HG03060 (cell line): Measurements from ENCODE around the gene INKA2.

ENCODE experiments used
- ATAC-seq: cut with Tn5 transposase; IDR thresholded peaks from one replicate; pipeline ENCODE4 v1.9.1; 2021; ENCODE audit warnings: low read depth, moderate number of reproducible peaks; ENCODE audit not compliant: unreplicated experiment

INKA2 gene

GRCh38 chr1:111739194-111739924 lies at the start of gene INKA2:
Gene INKA2 (minus strand): TSS chr1:111739395. CDS start chr1:111739242, 153 bp downstream.
- ATAC-seq = peak; percentile 54

- ATAC-seq = no peak
These were observed 47.5 kb upstream of the INKA2 start for GRCh38 chr1:111786669-111787207.

- ATAC-seq = no peak
These were observed 45.2 kb upstream of the INKA2 start for GRCh38 chr1:111784273-111784901.

DNA sequence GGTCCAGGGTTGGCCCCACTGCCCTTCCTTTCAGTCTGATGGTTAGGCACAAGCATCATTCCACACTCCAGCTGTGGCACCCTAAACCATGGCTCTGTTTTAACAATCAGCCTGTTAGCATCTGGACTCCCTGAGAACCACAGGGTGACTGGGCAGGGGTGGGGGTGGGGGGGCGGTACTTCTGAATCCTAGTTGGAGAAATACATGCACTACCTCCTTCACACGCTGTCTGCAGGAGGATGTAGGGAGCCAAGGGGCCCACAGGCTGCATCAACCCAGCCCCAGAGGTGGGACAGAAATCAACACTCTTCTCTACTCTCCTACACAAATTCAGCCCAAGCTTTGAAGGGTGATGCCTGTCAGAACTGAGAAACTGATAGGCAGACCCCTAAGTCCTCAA lies 40.4 kb upstream of the INKA2 start:
- no peak for ATAC-seq

DNA sequence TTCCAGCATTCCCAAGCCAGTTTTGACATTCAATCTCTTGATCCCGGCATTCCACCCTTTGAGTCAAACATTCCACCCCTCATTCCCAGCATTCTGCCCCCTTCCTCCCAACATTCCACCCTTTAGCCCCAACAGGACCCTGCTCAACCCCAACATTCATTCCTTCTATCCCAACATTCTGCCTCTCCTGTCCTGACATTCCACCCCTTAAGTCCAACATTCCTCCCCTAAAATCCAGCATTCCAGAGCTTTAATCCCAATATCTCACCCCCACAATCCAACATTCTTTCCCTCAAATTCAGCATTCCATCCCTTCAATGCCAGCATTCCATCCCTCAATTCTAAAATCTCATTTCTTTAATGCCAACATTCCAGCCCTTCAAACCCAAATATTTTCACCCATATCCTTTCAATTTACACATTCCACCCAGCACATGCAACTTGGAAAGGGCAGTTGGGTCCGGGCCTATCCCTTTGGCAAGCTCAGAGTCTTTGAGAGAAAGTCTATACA lies 39.4 kb upstream of the INKA2 start:
- ATAC-seq = no peak

DNA sequence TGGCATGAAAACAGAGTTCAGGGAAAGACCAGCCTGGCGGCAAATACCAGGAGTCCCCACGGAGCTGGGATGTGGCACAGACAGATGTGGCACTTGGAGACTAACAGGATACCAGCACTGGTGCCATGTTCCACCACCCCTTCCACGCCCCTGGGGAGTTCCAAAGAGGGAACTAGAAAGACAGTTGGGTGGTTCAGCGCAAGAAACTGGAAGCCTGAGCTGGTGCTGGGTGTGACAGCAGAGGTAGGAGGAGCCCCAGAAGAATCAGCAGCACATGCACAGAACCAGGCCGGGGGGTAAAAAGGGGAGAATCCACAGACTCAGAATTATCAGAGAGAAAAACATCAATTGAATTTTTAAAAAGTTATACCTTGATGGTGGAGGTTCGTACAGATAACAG lies 38.9 kb upstream of the INKA2 start:
- ATAC-seq = no peak

GRCh38 chr1:111777301-111777700 lies 38.1 kb upstream of the INKA2 start:
- ATAC-seq = no peak

- ATAC-seq = no peak
These were observed 37.7 kb upstream of the INKA2 start for GRCh38 chr1:111776861-111777260.

DNA sequence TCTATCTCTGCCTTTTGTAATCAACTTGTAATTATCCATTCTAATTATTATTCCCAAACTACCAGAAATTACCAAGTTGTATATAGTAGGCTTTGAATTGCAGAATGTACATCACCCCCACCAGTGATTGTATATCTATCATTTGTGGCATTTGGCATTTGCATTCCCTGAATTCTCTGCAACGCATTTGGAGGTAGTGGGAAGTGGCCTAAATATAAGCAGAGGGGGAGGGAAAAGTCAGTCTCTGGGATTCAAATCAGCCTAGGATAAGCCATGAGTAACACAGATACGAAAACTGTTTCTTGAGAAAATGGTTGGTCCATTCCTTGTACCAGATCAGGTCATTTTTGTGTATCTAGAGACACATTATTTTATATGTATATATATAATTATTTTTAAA lies 37.2 kb upstream of the INKA2 start:
- ATAC-seq = no peak

GRCh38 chr1:111775966-111776365 lies 36.8 kb upstream of the INKA2 start:
- ATAC-seq = no peak

- ATAC-seq = no peak
These were observed 31.7 kb upstream of the INKA2 start for GRCh38 chr1:111770916-111771315.

DNA sequence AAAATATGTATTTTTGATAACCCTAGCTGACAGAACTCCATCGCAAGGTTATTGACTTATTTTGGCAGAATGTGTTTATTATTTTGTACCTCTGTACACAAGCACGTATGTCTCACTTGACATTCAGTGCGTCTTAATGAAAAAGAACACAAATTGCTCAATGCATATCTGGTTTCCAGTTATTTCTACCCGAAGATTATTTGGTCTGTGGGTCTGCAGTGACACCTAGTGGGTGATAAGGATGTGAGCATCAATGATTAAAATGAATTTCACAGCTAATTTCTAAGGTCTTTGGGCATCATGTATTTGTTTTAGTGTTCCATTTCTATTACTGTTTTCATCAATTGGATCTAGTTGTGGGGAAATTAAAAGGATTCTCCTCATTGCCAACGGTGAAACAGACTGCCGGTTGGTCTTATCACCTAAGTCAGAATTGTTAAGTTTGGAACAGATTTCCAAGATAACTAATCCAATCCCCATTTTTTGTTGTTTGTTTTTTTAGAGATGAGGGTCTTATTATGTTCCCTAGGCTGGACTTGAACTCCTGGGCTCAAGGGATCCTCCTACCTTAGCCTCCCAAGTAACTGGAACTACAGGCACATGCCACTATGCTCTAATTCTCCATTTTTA lies 30.4 kb upstream of the INKA2 start:
- ATAC-seq = no peak

DNA sequence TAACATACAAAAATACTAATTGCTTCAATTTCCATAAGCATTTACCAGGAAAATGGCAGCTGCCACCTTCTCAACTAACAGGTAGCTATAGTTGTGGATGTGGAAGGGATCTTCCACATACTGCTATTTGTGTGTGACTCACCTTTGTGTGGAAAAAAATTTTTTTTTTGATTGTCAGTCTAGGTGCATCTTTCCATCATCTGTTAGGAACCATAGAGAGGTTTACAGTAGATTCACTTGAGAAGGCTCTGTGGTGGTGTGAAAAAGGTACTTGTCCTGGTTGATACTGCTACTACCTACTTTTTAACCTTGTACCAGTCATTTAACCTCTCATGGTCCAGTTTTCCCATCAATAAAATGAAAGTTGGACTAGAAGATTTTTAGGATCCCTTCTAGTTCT lies 29.4 kb upstream of the INKA2 start:
- no peak for ATAC-seq

DNA sequence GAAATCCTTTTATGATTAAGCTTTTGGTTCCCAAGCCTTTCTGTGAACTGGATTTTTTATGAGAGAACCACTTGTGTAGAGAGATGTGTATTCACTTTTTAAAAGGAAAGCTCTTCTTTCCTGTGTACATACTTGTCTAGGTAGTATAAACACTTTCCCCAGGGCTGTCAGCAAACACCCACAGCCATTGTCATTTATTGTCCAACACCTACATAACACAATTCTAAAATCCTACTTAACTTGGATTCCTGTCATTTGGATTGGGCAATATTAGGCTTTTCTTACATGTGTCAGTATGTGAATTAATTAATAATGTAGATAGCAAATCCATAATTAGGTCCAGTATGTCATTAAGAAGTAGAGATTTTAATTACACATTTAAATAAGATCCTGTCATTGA lies 28.8 kb upstream of the INKA2 start:
- no peak for ATAC-seq

DNA sequence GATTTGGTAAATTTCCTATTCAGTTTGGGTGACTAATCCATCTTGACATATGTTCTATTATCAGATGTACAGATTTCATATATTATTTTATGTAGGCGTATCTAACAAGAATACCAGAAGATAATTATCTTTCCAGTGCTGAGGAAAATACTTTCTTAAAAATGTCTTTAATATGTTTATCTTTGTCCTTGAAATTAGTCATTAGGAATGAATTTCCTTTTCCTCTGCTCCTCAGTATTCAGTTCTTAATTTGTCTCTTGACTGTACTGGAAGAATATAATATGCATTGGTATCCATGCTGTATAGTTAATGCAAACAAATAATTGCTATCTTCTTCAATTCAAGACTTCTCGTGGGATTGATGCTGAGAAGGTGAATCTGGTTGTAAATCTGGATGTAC lies 23.1 kb upstream of the INKA2 start:
- ATAC-seq = no peak

DNA sequence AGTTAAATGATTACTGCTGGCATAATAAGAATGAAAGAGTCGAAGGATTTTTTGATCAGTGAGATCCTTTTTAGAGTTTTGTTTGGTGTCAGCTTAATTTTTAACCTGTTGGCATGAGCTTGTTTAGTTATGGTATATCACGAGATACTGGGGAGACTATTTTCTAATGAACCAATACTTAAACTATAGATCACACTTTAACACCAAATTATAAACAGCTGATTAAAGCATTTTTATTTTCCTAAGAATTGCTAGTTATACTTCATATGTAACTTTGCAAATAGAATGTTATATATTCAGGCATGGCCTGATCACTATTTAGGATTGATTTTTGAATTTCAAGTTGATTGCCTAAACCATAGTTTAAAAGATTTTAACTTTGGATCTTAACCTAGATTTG lies 22.5 kb upstream of the INKA2 start:
- no peak for ATAC-seq

- ATAC-seq = no peak
These were observed 19.2 kb upstream of the INKA2 start for GRCh38 chr1:111758373-111758772.

DNA sequence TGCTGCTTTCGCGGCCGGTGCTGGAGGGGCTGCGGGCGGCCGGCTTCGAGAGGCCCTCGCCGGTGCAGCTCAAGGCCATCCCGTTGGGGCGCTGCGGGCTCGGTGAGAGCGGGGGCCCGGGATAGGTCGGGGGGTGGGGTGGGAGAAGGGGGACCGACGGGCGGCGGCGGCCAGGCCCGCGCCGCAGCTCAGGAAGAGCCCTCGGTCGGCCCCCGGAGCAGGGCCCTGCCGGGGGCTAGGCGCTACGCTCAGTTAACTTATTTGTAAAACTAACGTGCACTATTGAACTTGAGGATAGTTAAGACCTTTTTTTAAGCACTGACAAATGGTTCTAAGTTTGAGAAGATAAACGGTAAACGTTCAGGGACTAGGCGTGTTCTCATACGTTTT lies 16.9 kb upstream of the INKA2 start:
- ATAC-seq = no peak

- peak; percentile 57 for ATAC-seq
These were observed 16.3 kb upstream of the INKA2 start, which contains the start of gene DDX20 for GRCh38 chr1:111755331-111756123. Gene DDX20 (plus strand): TSS chr1:111755901. CDS start chr1:111755925, 24 bp downstream.

GRCh38 chr1:111754984-111755330 lies 15.8 kb upstream of the INKA2 start:
- no peak for ATAC-seq
